ENCODE data around the gene ZNF385C.
"Not testable (repeated sequence)": the region's sequence is repeated elsewhere in the genome, so short reads cannot be mapped to it uniquely, and the experiment has no call there.

The ZNF385C gene

DNA sequence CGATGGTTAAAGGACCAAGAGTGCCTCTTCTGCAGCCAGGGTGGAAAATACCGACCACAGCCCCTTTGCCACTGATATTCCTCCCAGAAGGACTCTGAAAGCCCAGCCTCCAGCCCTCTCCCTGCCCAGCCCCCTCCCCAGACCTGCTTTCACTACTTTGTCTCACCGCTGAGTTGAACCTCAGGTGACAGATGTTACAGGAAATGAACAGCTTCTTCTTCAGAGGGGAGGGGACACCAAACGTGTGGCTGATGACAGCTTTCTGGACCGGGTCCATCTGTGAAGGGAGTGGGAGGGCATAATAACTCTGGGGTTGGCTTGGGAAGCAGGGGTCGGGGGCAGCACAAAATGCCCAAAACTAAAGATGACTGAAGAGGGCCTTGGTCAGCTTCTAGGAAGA, 64.2 kb downstream of the ZNF385C start:
- Histone ChIP-seq H3K36me3 (ENCODE audit: control insufficient read depth, insufficient read depth, low read length, severe bottlenecking) (no peaks in the 10 kb centered on the region), H3K4me1 (ENCODE audit: control insufficient read depth, insufficient read depth, low read length) (no peaks in the 10 kb centered on the region), H3K4me3 (ENCODE audit: low read length) (no peak overlapping the region), H3K9me3 (ENCODE audit: control insufficient read depth, low read length) (no peaks in the 10 kb centered on the region), H3K27me3 (replicated peaks; ENCODE audit: control insufficient read depth, insufficient read depth, low read length) (peaks cover 25% of the 10 kb centered on the region), H3K9ac (ENCODE audit: low read length) (no peak overlapping the region)
- DNase-seq (ENCODE audit: low read depth) = no peak

DNA sequence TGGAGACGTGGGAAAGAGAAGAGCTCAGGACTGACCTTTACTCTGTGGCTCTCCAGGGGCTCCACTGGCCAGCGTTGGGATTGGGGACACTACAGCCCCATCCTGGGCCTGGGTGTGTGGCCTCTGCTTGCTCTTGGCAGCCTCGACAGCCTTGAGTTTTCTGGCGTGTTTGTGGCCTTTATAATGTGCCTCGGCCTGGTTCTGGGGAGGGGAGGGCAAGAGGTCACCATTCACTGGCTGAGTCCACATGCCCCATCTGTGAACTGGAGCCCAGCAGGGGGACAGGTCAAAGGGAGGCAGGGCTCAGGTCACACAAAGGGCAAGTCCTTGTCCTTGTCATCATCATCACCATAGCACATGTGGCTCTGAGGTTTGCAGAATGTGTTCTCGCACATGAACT, 66.7 kb downstream of the ZNF385C start:
- Histone ChIP-seq H3K4me3 (ENCODE audit: low read length) (no peak overlapping the region), H3K9ac (ENCODE audit: low read length) (no peak overlapping the region), H3K4me1 (ENCODE audit: control insufficient read depth, insufficient read depth, low read length) (peaks cover 7% of the 10 kb centered on the region), H3K27me3 (replicated peaks; ENCODE audit: control insufficient read depth, insufficient read depth, low read length) (peaks cover 19% of the 10 kb centered on the region), H3K36me3 (ENCODE audit: control insufficient read depth, insufficient read depth, low read length, severe bottlenecking) (no peaks in the 10 kb centered on the region), H3K9me3 (ENCODE audit: control insufficient read depth, low read length) (no peaks in the 10 kb centered on the region)
- no peak for DNase-seq (ENCODE audit: low read depth)

DNA sequence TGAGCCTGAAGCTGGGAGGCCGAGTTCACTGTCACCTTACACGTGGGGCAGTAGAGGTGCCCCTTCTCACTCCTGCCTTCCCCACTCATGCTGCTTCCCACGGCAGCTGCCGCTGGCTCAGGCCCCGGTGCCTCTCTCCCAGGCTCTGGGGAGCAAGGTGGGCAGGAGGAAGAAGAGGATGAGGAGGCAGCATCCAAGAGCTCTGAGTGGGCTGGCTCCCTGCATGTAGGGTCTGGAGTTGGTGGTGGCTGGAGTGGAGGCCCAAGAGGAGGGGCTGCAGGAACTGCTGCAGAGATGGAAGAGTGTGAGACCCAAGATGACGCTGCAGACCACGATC, 69.5 kb downstream of the ZNF385C start:
- no peak for DNase-seq (ENCODE audit: low read depth)
- no peak overlapping the region for H3K4me3 ChIP-seq (ENCODE audit: low read length)
- no peaks in the 10 kb centered on the region for H3K9me3 ChIP-seq (ENCODE audit: control insufficient read depth, low read length)

DNA sequence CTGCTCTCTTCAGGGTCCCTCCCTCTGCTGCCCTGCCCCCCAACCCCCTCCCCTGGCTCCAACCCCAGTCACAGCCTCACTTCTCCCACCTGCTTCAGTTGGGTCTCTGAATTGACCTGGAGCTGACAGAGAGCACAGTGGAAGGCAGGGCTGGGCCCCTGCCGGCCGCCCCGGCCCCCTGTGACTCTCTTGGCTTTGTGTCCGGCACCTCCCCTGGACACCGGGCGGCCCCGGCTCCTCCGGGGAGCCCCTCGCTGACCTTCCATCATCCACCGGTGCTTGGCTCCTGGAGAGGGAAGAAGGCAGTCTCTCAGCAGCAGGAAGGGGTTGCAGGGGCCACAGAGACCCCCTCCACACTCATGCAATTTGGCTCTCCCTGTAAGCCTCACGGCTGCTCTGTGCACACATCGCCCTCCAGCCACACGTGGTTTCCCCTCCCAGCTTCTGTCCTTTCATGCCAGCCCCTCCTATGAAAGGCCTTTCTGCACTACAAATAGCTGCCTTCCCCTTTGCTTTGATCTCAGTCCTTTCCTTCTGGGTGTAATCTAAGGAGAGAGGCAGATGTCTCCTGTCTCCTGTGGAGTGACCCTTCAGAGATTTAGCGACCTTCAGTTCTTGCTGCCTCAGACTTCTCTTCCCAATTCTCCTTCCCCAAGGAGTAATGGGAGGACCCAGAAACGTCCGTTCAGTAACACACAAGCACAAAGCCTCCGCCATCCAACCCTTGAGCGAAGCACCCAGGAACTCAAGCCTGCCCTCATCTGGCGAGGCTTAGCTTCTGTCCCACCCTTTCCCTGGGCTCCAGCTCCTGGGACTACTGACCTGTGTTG, 70.1 kb downstream of the ZNF385C start:
- Histone ChIP-seq H3K4me3 (ENCODE audit: low read length) (no peak overlapping the region), H3K9ac (ENCODE audit: low read length) (no peak overlapping the region), H3K4me1 (ENCODE audit: control insufficient read depth, insufficient read depth, low read length) (peaks cover 37% of the 10 kb centered on the region), H3K9me3 (ENCODE audit: control insufficient read depth, low read length) (no peaks in the 10 kb centered on the region), H3K27me3 (replicated peaks; ENCODE audit: control insufficient read depth, insufficient read depth, low read length) (peaks cover 12% of the 10 kb centered on the region), H3K36me3 (ENCODE audit: control insufficient read depth, insufficient read depth, low read length, severe bottlenecking) (peaks cover 10% of the 10 kb centered on the region)
- DNase-seq (ENCODE audit: low read depth) = no peak

More for the DNA sequence above, 69.5 kb downstream of the ZNF385C start:
- Histone ChIP-seq H3K4me1 (ENCODE audit: control insufficient read depth, insufficient read depth, low read length) (peaks cover 34% of the 10 kb centered on the region), H3K36me3 (ENCODE audit: control insufficient read depth, insufficient read depth, low read length, severe bottlenecking) (peaks cover 5% of the 10 kb centered on the region), H3K27me3 (replicated peaks; ENCODE audit: control insufficient read depth, insufficient read depth, low read length) (peaks cover 14% of the 10 kb centered on the region), H3K9ac (ENCODE audit: low read length) (no peak overlapping the region)

DNA sequence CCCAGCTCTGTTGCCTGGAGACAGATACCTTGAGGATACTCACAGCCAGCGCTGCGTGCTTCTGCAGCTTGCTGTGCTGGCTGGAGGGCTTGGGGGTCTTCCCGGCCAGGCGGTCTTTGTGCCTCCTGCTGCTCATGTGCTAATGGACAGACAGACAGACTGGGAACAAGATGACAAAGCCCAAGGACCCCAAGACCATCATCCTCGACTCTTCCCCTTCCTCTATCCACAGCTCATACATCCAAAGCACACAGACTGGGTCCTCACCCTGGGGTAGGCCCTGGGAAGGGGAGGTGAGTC, 70.7 kb downstream of the ZNF385C start:
- Histone ChIP-seq H3K9ac (ENCODE audit: low read length) (no peak overlapping the region), H3K4me3 (ENCODE audit: low read length) (no peak overlapping the region), H3K27me3 (replicated peaks; ENCODE audit: control insufficient read depth, insufficient read depth, low read length) (peaks cover 12% of the 10 kb centered on the region), H3K9me3 (ENCODE audit: control insufficient read depth, low read length) (no peaks in the 10 kb centered on the region), H3K4me1 (ENCODE audit: control insufficient read depth, insufficient read depth, low read length) (peaks cover 37% of the 10 kb centered on the region), H3K36me3 (ENCODE audit: control insufficient read depth, insufficient read depth, low read length, severe bottlenecking) (peaks cover 15% of the 10 kb centered on the region)
- DNase-seq (ENCODE audit: low read depth) = no peak

DNA sequence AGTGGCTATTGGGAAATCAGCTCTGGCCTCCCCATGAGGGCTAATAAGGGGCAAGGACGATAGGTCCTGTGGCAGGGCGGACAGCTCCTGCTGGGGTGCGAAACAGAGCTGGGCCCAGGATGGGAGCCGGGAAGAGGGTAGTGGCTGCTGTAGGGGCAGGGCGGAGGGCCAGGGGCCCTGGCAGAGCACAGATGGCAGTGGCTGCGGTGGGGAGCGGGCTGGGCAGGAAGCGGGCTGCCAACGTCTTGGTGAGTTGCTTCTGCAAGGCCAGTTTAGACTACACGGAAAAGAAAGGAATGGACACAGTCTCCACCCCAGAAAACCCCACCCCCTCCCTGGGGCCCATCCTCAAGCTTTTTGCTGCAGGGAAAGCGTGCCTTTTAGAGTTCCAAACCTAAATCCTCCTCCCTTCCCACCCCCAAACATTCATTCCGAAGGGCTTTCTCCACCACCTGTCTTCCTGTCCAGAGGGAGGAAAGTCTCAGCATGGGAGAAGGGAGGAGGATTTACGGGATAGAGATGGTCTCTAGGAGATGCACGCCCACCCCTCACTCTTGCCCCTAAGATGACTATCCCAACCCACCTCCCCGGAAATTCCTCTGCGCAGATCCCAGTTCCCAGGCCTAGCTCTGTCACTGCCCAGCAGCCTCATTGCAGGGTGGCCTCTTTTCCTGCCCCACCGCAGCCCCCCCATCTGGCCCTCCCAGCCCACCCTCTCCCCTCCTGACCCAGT, 71.2 kb downstream of the ZNF385C start:
- H3K9ac ChIP-seq (ENCODE audit: low read length) = peak overlapping the region; percentile 60
- no peaks in the 10 kb centered on the region for H3K9me3 ChIP-seq (ENCODE audit: control insufficient read depth, low read length)
- peaks cover 12% of the 10 kb centered on the region for H3K27me3 ChIP-seq (replicated peaks; ENCODE audit: control insufficient read depth, insufficient read depth, low read length)
- H3K4me1 ChIP-seq (ENCODE audit: control insufficient read depth, insufficient read depth, low read length) = peaks cover 37% of the 10 kb centered on the region
- DNase-seq (ENCODE audit: low read depth) = no peak
- peaks cover 20% of the 10 kb centered on the region for H3K36me3 ChIP-seq (ENCODE audit: control insufficient read depth, insufficient read depth, low read length, severe bottlenecking)
- H3K4me3 ChIP-seq (ENCODE audit: low read length) = no peak overlapping the region

DNA sequence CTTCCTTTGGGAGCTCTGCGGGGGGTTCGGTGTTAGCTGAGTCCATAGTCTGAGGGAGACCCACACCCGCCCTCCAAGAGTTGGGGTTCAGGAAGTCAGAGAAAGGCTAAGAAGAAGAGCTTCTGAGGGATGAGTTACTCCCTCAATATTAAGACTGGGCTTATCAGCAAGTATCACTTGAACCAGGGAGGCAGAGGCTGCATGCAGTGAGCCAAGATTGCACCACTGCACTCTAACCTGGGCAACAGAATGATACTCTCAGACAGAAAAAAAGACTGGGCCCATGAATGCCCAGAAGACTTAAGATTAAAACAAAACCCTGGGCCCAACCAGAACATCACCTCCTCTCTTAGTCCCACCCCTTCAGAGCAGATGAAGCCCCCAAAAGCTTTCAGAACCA, 72.3 kb downstream of the ZNF385C start:
- no peak overlapping the region for H3K4me3 ChIP-seq (ENCODE audit: low read length)
- peaks cover 42% of the 10 kb centered on the region for H3K4me1 ChIP-seq (ENCODE audit: control insufficient read depth, insufficient read depth, low read length)
- DNase-seq (ENCODE audit: low read depth) = no peak
- no peaks in the 10 kb centered on the region for H3K9me3 ChIP-seq (ENCODE audit: control insufficient read depth, low read length)
- peaks cover 7% of the 10 kb centered on the region for H3K27me3 ChIP-seq (replicated peaks; ENCODE audit: control insufficient read depth, insufficient read depth, low read length)
- H3K9ac ChIP-seq (ENCODE audit: low read length) = peak overlapping the region; percentile 69
- H3K36me3 ChIP-seq (ENCODE audit: control insufficient read depth, insufficient read depth, low read length, severe bottlenecking) = peaks cover 23% of the 10 kb centered on the region

DNA sequence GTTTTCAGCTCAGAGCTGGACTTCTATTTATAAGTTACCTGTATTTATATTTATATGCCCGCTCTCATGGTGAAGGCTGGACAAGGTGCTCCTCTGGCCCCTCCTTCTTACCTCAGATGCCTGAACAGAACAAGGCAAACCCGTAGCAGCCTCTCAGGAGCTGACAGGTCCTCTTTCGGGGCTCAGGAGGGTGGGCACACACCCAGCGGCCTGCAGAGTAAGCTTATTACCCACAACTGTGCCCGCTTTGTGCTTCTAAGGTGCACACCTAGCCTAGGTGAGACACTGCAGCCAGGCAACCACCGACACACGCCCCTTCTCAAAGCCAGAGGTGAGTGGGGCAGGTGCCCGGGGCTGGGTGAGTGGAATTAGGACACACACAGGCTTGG, 73.1 kb downstream of the ZNF385C start:
- H3K9me3 ChIP-seq (ENCODE audit: control insufficient read depth, low read length) = no peaks in the 10 kb centered on the region
- H3K36me3 ChIP-seq (ENCODE audit: control insufficient read depth, insufficient read depth, low read length, severe bottlenecking) = peaks cover 23% of the 10 kb centered on the region
- DNase-seq (ENCODE audit: low read depth) = no peak
- no peak overlapping the region for H3K4me3 ChIP-seq (ENCODE audit: low read length)
- H3K4me1 ChIP-seq (ENCODE audit: control insufficient read depth, insufficient read depth, low read length) = peaks cover 44% of the 10 kb centered on the region
- peaks cover 7% of the 10 kb centered on the region for H3K27me3 ChIP-seq (replicated peaks; ENCODE audit: control insufficient read depth, insufficient read depth, low read length)
- H3K9ac ChIP-seq (ENCODE audit: low read length) = peak overlapping the region; percentile 69

DNA sequence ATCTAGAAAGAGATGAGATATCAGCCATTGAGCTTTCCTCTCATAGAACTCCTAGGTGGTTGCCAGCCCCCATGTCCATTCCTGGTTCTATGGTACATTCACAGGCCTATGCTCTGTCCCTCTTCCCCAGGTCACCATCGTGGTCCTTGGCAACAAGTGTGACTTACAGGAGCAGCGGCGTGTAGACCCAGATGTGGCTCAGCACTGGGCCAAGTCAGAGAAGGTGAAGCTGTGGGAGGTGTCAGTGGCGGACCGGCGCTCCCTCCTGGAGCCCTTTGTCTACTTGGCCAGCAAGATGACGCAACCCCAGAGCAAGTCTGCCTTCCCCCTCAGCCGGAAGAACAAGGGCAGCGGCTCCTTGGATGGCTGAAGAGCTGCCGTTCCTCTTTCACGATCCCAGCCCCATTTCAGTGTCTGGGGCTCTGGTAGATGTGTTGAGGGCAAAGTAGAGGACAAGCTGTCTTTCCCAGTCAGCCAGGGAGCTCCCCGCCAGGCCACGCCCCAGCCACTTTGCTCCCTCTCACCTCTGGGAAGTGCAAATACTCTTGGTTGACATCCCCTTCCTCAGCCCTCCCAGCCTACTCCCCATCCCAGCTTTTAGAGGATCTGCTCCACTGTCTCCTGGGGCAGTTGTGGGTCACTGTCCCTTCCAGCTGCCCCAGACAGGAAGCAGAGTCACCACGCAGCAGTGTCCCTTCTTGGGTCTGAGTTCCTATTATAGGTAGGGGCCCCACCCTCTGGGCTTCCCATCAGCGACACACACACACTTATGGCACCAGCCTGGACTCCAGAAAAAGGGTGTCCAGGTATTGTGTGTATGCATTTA, 74.5 kb downstream of the ZNF385C start:
- Histone ChIP-seq H3K9me3 (ENCODE audit: control insufficient read depth, low read length) (no peaks in the 10 kb centered on the region), H3K9ac (ENCODE audit: low read length) (peak overlapping the region; percentile 32), H3K4me3 (ENCODE audit: low read length) (no peak overlapping the region), H3K4me1 (ENCODE audit: control insufficient read depth, insufficient read depth, low read length) (peaks cover 44% of the 10 kb centered on the region), H3K36me3 (ENCODE audit: control insufficient read depth, insufficient read depth, low read length, severe bottlenecking) (peaks cover 23% of the 10 kb centered on the region), H3K27me3 (replicated peaks; ENCODE audit: control insufficient read depth, insufficient read depth, low read length) (peaks cover 7% of the 10 kb centered on the region)
- no peak for DNase-seq (ENCODE audit: low read depth)

DNA sequence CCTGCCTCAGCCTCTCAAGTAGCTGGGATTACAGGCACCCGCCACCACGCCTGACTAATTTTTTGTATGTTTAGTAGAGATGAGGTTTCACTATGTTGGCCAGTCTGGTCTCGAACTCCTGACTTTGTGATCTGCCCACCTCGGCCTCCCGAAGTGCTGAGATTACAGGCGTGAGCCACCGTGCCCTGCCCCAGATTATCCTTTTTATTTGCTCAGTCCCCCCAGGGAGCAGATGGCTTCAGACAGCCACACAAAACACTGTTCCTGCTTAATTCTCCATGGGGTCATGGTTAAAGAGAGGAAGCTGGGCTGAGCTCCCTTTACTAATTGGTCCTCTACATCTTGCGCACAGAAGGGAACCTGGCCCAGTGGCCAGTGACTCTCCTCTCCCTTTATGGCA, 77.4 kb downstream of the ZNF385C start:
- H3K4me3 ChIP-seq (ENCODE audit: low read length) = peak overlapping the region; percentile 98
- DNase-seq (ENCODE audit: low read depth) = not testable (repeated sequence)

More for the DNA sequence above, 77.4 kb downstream of the ZNF385C start:
- H3K36me3 ChIP-seq (ENCODE audit: control insufficient read depth, insufficient read depth, low read length, severe bottlenecking) = peaks cover 23% of the 10 kb centered on the region
- H3K9ac ChIP-seq (ENCODE audit: low read length) = peak overlapping the region; percentile 98
- H3K9me3 ChIP-seq (ENCODE audit: control insufficient read depth, low read length); H3K27me3 ChIP-seq (replicated peaks; ENCODE audit: control insufficient read depth, insufficient read depth, low read length): not testable (repeated sequence)
- H3K4me1 ChIP-seq (ENCODE audit: control insufficient read depth, insufficient read depth, low read length) = peaks cover 34% of the 10 kb centered on the region
